Jurkat, Clone E6-1 (cell line): ENCODE results near the gene TSGA10. TPM values are rescaled to one million over a fixed set of nuclear protein-coding genes. Genes with fewer than 3 reads are reported as not detected.
A peak's percentile ranks its signal among the peaks of the same experiment; 100 is the strongest.
"Not testable (repeated sequence)": the region's sequence is repeated elsewhere in the genome, so short reads cannot be mapped to it uniquely, and the experiment has no call there.

ENCODE experiments used
- DNase-seq: peaks from one replicate; pipeline ENCODE4 v3.0.0-alpha.2; 2011; ENCODE audit warnings: low read depth, low spot score
- H3K4me3 ChIP-seq: 2 replicates; pipeline ENCODE4 v1.5.1; 2011; ENCODE audit warnings: mild to moderate bottlenecking, low read length, control low read depth, moderate library complexity
- polyA plus RNA-seq: library from polyadenylated mRNA; unstranded; fragments of >200 nt; gene quantifications from one replicate; pipeline ENCODE4 v1.2.1, GENCODE V29; 2012; ENCODE audit warnings: missing spikeins; ENCODE audit not compliant: insufficient read length, insufficient read depth

TSGA10 gene
- polyA plus RNA-seq, result 8.4 TPM

- peak within 1 kb of the TSS; percentile 89 for H3K4me3 ChIP-seq
- DNase-seq, result peak; percentile 92
Measured at GRCh38 chr2:99154643-99155536, at the start of gene TSGA10, which contains the start of gene LIPT1. TSGA10 (minus strand) TSS chr2:99154942; CDS start chr2:99109439, 45,503 bp downstream. LIPT1 (plus strand) TSS chr2:99154967; CDS start chr2:99161958, 6,991 bp downstream.

- H3K4me3 ChIP-seq, result no peak overlapping the region
- no peak for DNase-seq
Measured at GRCh38 chr2:99201959-99202678, 47.4 kb upstream of the TSGA10 start.

- DNase-seq, result no peak
- H3K4me3 ChIP-seq, result no peak overlapping the region
Measured at GRCh38 chr2:99200076-99200800, 45.5 kb upstream of the TSGA10 start.

GRCh38 chr2:99198103-99198841 lies 43.5 kb upstream of the TSGA10 start:
- no peak overlapping the region for H3K4me3 ChIP-seq
- DNase-seq, result no peak

GRCh38 chr2:99192364-99192763 lies 37.6 kb upstream of the TSGA10 start:
- not testable (repeated sequence) for H3K4me3 ChIP-seq, DNase-seq

- no peak for DNase-seq
- no peak overlapping the region for H3K4me3 ChIP-seq
Measured at GRCh38 chr2:99190548-99190947, 35.8 kb upstream of the TSGA10 start.

GRCh38 chr2:99188357-99188756 lies 33.6 kb upstream of the TSGA10 start:
- no peak overlapping the region for H3K4me3 ChIP-seq
- DNase-seq, result no peak

GRCh38 chr2:99187011-99187410 lies 32.3 kb upstream of the TSGA10 start:
- H3K4me3 ChIP-seq, result no peak overlapping the region
- no peak for DNase-seq

GRCh38 chr2:99184811-99185210 lies 30.1 kb upstream of the TSGA10 start:
- DNase-seq, result no peak
- H3K4me3 ChIP-seq, result no peak overlapping the region

- no peak overlapping the region for H3K4me3 ChIP-seq
- DNase-seq, result no peak
Measured at GRCh38 chr2:99183025-99183424, 28.3 kb upstream of the TSGA10 start.

- H3K4me3 ChIP-seq, result peak overlapping the region; percentile 80
- peak; percentile 18 for DNase-seq
Measured at GRCh38 chr2:99181624-99182000, 26.9 kb upstream of the TSGA10 start.

GRCh38 chr2:99180755-99181623 lies 26.2 kb upstream of the TSGA10 start, which contains the start of the genes MITD1 and MRPL30:
MITD1 (minus strand) TSS chr2:99181058; CDS start chr2:99180981, 77 bp downstream.
MRPL30 (plus strand) TSS chr2:99181184; CDS start chr2:99186204, 5,020 bp downstream.
- peak within 1 kb of the TSS; percentile 80 for H3K4me3 ChIP-seq

GRCh38 chr2:99171377-99172140 lies 16.8 kb upstream of the TSGA10 start:
- DNase-seq, result no peak
- H3K4me3 ChIP-seq, result no peak overlapping the region

More at GRCh38 chr2:99180755-99181623, 26.2 kb upstream of the TSGA10 start, which contains the start of the genes MITD1 and MRPL30:
- DNase-seq, result peak; percentile 95

- no peak for DNase-seq
- no peak overlapping the region for H3K4me3 ChIP-seq
Measured at GRCh38 chr2:99169534-99169933, 14.8 kb upstream of the TSGA10 start.

GRCh38 chr2:99166218-99166617 lies 11.5 kb upstream of the TSGA10 start:
- no peak for DNase-seq
- H3K4me3 ChIP-seq, result no peak overlapping the region

GRCh38 chr2:99159594-99159993 lies 4.9 kb upstream of the TSGA10 start:
- no peak overlapping the region for H3K4me3 ChIP-seq
- no peak for DNase-seq

- H3K4me3 ChIP-seq, result no peak overlapping the region
- DNase-seq, result no peak
Measured at GRCh38 chr2:99158599-99158998, 3.9 kb upstream of the TSGA10 start.
